Activated CD4-positive, alpha-beta T cell treated with anti-CD3 and anti-CD28 coated beads, Interleukin-10, Interleukin-2, amounts not matched to agents 100 ng/mL and 50 ng/mL, durations not matched to agents 16 hours and 8 hours (primary cell): Measurements from ENCODE around the gene FAM241A.
"Not testable (repeated sequence)": the region's sequence is repeated elsewhere in the genome, so short reads cannot be mapped to it uniquely, and the experiment has no call there.

Experiments used
- DNase-seq: peaks from one replicate; pipeline ENCODE4 v3.0.0-alpha.2; 2020

The FAM241A gene

DNA sequence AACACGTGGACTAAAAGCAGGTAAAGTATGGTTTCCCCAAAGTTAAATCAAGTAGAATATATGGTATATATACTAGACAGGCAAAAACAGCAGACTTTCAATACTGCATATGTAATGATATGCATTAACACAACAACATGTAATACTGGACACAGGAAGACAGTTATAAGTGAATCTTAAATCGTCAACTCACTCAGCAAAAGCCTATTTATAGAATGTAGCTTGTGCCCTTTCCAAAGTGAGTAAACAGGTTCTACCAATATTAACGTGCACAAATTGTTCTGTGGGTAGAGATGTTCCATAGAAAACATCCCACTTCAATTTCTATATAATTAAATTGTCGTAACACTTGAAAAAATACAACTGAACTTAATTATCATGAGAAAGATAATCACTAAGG, 30.6 kb downstream of the FAM241A start:
- DNase-seq = no peak

DNA sequence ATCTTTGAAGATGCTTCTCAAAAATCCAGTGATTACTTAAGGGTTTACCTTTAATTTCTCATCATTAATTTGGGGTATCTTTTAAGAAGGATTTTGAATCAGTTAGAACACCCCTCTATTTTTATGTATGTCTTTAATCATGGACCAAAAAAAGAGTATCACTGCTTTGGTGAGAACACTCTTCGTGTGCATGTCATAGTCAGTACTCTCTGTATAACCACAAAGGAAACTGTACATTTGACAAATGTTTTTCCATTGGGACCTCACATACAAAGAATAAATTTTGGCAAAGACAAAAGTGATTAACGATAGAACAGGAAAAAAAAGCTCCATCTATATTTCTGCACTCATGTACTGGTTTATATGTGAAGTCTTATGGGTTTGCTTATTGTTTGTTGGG, 31.3 kb downstream of the FAM241A start:
- DNase-seq = no peak

DNA sequence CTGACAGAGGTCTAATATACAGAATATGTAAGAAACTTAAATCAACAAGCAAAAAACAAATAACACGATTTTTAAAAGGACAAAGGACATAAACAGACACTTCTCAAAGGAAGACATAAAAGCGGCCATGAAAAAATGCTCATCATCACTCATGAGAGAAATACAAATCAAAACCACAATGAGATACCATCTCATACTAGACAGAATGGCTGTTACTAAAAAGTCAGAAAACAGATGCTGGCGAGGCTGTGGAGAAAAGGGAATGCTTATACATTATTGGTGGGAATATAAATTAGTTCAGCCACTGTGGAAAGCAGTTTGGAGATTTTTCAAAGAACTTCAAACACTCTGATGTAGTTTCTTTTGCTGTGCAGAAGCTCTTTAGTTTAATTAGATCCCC, 33.5 kb downstream of the FAM241A start:
- not testable (repeated sequence) for DNase-seq

DNA sequence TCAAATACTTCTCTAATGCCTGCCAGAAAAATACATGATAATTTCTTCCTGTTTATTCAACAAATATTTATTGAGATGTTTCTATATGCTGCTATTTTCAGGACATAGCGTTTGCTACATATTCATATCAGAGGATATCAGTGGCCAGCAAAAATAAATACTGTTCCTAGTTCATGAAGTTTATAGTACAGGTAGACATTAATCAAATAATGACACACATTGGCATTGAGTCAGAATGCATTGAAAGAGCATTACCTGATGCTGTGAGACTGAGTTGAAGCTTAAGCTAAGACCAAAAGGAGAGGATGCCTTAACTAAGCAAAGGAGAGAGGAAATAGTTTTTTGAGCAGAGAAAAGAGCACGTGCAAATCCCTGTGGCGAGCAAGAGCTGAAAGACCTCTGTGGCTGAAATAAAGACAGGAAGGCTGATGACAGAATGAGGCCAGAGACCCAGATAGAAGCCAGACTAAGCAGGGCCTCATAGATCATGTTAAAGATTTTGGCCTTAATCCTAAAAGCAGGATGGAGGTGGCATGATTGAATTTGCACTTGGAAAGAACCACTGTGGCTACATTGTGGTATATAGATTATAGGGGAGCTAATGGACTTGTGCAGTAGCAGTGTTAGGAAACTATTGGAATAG, 36.2 kb downstream of the FAM241A start:
- peak; percentile 9 for DNase-seq

DNA sequence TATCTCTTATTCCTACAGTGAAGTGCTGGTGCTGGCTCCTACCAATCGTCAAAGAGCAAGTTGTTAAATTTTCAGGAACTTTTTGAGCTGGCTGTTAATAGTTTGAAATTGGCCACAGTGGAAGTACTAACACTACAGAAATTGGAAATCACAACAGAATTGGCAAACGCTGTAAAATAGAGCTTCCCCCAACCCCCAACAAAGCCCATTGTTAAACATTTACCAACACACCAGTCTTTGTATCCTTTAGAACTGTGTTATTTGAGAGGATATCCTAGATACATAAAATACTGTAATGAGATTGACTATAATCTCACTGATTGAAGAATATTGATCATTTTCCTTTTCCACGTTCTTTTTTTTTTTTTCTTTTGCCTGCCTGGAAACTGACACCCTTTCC, 37.4 kb downstream of the FAM241A start:
- no peak for DNase-seq

DNA sequence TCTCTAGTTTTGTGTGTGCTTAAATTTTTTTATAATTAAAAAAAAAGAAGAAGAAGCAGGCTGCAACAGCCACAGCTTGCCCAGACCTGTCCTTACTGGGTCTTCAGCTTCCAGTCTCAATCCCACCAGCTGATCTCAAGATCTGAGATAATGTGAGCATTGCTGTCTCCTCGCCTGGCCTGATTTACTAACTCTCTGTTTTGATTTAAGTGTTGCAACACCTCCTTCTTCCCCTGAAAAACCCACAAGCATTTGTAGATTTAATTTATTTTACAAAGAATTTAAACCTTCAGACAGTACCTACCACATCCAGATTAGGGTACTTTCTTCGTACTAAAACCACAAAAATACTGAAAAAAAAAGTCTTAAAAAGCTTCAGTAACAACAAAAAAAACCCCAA, 38.0 kb downstream of the FAM241A start:
- DNase-seq = peak; percentile 34

DNA sequence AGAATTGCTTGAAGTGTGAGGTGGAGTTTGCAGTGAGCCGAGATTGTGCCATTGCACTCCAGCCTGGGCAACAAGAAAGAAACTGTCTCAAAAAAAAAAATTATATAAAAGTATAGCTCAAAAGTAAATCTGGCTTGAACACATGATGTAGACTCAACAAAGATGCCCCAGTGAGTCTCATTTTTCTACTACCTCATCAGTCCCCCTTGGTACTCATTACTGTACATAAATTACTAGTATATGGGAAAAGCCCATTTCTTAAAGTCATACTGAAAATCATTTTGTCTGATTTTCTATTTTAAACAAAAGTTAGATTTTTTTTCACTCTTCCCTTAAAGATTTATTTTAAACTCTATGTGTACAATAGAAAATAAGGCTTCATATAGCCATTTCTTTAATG, 39.2 kb downstream of the FAM241A start:
- peak; percentile 49 for DNase-seq

DNA sequence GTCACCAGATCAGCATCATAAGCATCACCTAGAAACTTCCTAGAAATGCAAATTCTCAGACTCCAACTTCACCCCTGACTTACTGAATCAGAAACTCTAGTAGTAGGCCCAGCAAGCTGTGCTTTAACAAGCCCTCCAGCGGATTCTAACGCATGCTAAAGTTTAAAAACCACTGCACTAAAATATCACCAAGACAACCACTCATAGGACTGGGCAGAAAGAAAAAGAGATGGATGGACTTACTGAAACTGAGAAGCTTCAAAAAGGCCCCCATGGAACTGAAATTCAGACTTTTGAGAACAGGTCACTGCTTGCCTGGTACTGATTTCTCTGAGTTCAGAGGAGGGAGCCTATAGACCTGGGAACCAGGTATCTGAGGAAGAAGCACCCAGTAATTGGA, 40.1 kb downstream of the FAM241A start:
- peak; percentile 30 for DNase-seq

DNA sequence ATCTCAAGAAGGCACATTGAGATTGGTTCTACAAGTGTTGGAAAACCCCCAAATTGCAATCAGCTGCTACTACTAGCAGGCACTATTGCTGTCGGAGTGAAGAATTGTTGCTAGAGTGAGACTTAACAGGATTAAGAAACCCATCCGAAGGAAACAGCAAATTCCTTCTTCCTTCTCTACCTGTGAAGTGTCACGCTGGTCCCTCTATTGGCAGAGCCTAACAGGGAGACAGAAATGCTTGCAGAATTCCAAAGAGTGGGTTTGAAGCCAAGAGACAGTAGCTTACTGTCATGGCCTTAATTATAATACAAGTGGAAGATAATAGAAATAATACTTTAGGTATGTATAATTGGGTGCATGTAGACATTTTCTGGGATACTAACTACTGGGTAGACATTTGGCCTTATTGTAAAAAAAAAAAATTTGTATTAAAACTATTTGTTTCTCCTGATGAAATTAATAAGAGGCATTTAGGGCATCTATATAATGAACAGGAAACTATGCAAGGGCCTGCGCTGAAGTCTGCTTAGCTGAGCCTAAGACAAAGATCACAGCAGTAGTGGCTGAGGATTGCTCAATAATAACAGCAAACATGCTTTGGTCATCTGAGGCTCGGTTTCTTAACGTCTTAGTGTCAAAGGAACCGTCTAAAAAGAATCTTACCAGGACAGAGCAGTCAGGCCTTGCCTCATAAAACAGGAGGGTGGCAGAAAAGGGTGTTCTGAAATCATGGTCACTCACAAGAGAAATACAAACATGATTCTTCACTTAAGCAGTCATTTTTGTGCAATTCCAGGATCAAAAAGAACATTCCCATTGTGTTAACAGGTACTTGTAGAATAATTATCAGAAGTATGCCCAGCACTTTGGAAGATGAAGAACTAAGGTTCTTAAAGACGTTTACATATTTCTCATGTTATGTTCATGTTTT, 40.8 kb downstream of the FAM241A start:
- DNase-seq = no peak

DNA sequence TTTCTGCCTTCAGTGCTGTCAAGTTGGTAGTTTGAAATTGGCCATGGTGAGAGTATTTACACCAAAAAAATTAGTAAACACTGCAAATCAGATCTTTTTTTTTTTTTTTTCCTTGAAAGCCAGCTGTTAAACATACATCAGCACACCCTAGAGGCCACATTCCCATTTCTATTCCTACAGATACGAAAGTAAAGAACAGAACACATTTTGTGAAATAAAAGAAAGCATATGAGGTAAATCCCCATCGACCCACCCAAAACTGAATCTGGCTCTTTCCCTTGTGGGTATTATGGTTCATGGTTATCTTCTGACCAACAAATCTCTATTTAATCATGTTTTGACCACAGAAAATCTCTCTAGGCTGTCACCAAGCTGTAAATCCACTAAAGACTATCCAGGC, 44.5 kb downstream of the FAM241A start:
- no peak for DNase-seq

DNA sequence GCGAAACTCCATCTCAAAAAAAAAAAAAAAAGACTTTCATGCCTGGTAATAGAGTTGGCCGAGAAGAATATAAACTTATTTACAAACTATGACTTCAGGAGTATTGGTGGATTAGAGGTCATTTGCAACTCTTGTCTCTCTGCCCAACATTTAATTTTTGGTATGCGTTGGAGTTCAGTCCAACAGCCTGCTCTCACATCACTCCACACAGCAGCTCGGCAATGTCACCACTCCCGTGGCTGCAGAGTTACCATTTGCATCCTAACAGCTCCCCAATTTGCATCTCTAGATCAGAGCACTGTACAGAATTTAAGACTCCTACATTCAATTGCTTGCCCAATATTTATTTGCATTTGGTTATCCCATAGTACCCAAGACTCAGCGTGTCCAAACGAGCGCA, 45.4 kb downstream of the FAM241A start:
- no peak for DNase-seq

DNA sequence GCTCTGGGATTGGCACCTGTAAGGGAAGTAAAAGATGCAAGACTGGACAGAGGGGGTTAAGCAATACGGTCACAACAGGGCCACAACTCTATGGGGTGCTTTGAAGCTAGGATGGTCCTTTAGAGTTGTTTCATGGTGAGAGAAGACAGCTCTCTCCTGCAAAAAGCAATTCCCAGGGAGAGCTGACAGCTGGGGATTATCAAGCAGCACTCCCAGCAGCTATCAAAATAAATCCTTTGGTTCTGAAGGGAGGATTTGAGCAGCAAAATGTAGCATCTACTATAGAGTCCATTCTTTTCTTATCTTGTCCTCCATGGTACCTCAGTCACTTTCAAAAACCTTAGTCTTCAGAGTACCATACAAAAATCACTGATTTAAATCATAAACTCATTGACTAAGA, 51.2 kb downstream of the FAM241A start:
- DNase-seq = no peak

DNA sequence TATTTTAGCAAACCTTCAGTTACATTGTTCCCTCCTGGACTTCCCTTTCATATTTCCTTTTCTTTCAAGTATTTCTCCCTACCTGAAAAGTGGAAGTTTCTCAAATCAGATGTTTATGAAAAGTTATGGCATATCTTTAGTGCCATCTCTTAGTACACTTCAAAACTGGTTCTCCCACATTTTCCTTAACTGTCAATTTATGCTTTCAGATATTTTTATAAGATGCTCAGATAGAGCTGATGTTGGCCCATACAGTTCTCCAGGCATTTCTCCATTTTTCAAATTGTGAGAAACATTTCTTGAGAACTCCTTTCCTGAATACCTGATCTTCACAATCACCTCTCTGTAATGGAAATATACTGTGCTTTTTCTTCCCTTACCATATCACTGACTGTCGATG, 53.8 kb downstream of the FAM241A start:
- no peak for DNase-seq

DNA sequence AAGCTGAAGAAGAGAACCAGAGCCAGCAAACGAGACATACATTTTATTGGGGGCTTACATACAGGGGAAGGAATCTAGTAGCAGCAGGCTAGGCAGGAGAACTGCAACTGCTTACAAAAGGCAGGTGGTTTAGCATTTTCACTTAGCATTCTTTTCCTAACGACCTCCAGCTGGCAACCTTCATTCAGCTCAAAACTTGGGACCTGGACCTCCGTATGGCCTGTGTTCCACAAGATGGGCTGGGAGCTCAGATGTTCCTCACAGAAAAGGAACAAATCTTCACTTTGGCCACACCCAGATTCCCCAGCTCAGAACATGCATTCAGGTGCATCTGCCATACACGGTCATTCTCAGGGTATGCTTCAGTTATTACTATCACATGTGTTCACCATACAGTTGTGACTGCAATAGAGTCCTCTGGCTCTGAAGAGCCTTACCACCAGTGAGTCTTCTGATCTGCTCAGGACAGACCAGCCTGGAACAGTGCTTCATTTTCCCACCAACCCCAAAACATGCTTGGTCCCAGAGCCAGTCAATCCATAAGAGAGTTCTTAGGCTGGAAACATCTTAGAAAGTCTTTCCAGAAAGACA, 56.8 kb downstream of the FAM241A start:
- DNase-seq = peak; percentile 26

DNA sequence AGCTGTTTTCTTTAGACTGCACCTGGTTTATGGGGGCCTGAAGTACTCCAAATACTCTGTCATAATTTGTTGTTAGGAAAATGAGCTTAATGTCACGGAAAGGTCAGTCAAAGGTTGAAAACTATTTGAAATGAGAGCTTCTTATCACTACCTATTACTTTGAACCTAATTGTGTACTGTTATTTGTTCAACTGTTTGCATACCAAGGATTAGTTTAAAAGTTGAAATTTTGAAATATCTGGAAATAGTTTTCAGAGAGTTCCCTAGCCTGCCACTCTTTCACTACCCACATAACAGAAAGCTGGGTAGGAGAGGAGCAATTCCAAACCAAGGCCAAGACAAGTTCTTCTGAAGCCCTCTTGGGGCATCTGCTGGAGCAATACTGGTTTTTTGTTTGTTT, 58.3 kb downstream of the FAM241A start:
- no peak for DNase-seq

DNA sequence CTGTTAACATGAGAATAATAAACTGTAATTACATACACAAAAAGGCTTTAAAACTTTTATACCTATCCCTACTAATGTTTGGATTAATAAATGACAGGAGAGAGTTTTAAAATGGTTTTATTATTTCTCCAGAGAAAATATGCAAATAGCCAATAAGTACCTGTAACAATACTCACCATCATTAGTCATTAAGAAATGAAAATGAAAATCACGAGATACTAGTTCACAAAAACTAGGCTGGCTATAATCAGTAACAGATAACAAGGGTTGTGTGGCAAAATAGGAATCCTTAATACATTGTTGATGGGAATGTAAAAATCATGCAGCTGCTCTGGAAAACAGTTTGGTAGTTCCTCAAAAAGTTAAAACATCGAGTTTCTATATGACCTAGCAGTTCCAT, 61.2 kb downstream of the FAM241A start:
- DNase-seq = no peak

DNA sequence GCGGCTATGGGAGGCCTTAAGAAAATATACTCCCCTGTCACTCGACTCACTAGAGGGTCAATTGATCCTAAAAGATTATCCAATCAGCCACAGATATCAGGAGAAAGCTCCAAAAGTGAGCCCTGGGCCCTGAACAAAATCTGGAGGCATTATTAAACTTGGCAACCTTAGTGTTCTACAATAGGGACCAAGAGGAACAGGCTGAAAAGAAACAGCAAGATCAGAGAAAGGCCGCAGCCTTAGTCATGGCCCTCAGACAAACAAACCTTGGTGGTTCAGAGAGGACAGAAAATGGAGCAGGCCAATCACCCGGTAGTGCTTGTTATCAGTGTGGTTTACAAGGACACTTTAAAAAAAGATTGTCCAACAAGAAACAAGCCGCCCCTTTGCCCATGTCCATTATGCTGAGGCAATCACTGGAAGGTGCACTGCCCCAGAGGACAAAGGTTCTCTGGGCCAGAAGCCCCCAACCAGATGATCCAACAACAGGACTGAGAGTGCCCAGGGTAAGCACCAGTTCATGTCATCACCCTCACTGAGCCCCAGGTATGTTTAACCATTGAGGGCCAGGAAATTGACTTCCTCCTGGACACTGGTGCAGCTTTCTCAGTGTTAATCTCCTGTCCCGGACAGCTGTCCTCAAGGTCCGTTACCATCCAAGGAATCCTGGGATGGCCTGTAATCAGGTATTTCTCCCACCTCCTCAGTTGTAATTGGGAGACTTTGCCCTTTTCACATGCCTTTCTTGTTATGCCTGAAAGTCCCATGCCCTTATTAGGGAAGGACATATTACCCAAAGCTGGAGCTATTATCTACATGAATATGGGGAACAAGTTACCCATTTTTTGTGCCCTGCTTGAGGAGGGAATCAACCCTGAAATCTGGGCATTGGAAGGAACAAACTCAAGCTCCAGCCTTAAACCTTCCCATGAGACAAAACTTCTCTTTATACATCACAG, 63.2 kb downstream of the FAM241A start:
- DNase-seq = not testable (repeated sequence)

DNA sequence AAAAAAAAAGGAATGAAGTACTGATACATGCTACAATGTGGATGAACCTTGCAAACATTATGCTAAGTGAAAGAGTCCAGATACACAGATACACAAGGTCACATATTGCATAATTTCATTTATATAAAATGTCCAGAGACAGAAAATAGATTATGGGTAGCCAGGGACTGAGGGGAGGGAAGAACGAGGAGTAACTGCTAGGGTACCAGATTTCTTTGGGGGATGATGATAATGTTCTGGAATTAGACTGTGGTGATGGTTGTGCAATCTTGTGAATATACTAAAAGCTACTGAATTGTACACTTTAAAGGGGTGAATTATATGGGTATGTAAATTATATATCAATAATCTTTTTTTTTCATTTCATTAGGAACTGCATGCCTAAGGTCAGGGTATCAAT, 65.5 kb downstream of the FAM241A start:
- no peak for DNase-seq

DNA sequence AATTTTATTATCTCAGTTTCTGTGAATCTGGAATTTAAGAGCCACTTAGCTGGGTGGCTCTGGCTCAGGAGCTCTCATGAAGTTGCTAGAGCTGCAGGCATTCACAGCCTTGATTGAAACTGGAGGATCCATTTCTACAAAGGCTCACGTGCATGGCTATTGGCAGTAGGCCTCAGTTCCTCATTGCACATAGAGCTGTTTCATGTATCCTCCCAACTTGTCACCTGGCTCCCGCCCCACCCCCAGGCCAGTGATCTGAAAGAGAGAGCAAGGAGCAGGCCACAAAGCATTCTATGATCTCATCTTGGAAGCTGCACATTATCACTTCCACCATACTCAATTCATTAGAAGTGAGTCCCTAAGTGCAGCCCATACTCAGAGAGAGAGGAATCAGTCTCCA, 67.8 kb downstream of the FAM241A start:
- DNase-seq = no peak

DNA sequence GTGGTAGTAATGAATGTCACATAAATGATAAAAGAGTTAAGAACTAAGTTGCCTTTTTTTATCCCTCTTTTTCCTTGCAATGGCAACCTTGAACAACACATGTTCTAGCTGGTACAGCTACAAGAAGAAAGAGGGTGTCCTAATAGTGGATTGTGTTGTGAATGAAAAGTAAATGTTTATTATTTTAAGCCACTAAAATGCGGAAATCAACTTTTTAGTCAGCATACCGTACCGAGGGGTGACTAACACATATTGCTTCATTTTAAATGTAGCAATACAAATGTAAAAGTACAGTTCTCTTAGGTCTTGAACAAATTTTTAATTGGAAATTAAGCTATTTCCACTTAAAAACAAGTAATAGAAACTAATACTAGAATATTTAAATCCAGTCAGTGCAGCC, 68.6 kb downstream of the FAM241A start:
- DNase-seq = no peak

DNA sequence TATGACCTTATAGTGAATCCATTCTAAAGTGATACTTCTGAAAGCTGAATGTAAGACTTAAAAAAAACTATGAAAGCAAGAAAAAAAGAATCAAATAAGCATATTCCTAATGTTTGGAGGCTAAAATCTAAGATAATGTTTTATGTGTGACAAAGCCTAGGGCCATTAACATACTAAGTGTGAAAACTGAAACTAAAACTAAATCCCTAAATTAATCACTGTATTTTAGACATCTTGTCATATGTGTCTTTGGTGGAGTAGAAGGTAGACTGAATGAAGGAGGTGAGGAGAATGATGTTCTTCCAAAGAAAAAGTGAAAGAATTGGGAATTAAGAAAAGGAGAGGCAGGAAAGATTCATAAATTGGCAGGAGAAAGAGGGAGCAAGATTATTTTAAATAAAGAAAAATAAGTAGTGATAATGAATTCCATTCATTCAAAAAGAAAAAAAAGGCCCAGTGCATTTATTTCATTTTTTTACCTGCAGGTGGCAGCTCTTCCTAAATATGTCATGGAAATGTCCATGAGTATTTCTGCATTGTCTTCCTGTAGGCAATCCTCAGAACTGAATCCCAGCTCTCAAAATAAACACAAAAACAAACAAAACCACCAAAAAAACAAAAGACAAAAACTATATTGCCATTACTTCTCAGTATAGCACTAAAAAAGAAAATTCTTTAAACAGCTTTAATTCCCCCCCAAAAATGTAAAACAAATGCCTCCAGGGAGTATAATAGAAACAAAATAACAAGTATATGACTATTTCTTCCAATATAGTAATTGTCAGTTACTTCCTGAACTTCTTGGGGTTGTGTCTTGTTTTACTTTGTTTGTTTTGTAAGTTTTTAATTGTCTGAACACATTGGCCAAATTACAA, 69.4 kb downstream of the FAM241A start:
- no peak for DNase-seq

DNA sequence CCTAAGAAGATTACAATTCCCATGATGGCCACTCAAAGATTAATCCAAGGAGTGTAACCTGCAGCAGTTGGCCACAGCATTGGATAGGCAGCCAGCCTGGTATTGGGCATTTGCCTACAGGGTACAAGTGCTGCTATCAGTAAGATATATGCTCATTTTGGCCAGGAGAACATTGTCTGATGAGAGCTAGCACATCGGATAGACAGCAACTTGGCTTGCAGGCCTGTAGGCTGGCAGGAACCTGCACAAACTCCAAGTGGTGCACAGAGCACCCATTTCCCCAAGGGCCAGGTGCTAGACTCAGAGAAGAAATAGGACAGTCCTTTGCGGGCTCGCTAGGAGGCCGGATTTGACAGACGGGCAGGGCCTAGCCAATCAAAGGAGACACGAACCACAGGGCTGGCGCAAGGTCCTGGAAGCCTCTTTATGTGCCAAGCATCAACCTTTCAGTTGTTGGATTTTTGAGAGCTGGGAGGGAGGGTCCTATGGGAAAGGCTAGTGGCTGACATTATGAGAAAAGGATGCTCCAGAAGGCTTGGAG, 74.6 kb downstream of the FAM241A start:
- DNase-seq = no peak
